Epithelial cell of umbilical artery (primary cell): ENCODE measurements around the gene ERAL1. TPM values are rescaled to one million over a fixed set of nuclear protein-coding genes. Genes with fewer than 3 reads are reported as not detected.

ENCODE experiments used
- total RNA-seq: library from RNA; depleted of rRNA; stranded (reverse); fragments of >200 nt; gene quantifications from 2 replicates; pipeline ENCODE4 v1.2.3, GENCODE V29; 2014

The ERAL1 gene
- 37.4 and 48.2 TPM in 2 replicates for total RNA-seq

DNA sequence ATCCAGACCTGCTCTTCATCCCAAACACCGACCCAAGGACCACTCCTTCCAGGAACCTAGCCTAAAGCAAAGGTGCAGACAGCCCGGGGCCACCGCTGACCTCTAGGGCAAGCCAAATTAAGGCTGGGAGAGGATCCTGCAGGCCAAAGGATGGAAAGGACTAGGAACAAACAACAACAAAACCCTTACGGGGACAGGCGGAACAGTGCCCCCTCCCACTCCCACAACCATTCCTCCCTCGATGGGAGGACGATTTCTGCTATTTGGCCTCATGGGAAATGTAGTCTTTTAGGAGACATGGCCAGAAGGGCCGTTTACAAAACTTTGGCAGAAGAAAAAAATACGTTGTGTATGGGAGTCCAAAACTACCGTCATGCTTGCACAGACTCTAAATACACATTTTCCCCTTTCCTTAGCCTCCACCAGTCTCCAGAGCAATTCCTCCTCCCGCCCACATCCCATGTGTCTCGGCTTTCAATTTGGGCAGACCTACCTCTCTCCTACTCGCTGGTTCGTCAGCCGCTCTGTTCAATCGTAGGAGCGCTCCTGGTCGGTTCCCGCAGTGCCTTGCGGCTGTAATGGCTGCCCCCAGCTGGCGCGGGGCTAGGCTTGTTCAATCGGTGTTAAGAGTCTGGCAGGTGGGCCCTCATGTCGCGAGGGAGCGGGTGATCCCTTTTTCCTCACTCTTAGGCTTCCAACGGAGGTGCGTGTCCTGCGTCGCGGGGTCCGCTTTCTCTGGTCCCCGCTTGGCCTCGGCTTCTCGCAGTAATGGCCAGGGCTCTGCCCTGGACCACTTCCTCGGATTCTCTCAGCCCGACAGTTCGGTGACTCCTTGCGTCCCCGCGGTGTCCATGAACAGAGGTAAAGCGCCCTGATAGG is at the start of gene ERAL1:
ERAL1 (plus strand) TSS at position 560 of the 879 bp plus-strand sequence; CDS start at position 579, 19 bp downstream.

DNA sequence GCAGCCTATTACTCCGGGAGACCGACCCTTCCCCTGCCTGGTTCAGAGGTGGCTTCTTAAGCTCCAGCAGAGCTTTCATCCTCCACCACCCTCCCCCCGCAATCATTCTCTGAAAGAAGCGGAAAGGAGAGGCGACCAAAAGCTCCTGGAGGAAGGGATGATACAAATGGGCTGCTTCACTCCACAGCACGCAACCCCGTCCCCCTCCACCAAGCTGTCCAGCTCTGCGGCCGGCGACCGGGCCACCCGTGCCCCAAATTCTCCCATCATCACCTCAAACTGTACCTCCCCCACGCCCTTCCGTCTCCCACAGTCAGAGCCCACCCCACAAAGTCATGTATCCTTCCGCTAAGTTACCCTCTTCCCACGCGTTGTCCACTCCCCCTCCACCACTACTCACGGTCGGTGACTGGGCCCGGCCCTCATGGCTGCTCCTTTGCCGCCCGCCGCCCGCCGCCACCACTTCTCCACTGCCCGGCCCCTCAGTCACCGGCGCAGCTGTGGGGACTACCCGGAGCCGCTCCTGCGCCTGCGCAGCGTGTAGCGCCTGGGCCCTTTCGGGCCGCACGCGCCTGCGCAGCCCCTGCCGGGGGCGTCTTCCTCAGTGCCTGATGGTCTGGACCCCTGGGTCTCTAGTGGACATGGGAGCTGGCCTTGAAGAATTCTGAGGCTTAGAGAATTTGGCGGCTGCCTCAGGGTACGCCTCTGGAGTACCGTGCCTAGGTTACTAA is 12.4 kb upstream of the ERAL1 start, which contains the start of gene FAM222B:
FAM222B (minus strand) TSS at position 509 of the 731 bp plus-strand sequence. CDS start 76,123 bp downstream, outside the sequence.

DNA sequence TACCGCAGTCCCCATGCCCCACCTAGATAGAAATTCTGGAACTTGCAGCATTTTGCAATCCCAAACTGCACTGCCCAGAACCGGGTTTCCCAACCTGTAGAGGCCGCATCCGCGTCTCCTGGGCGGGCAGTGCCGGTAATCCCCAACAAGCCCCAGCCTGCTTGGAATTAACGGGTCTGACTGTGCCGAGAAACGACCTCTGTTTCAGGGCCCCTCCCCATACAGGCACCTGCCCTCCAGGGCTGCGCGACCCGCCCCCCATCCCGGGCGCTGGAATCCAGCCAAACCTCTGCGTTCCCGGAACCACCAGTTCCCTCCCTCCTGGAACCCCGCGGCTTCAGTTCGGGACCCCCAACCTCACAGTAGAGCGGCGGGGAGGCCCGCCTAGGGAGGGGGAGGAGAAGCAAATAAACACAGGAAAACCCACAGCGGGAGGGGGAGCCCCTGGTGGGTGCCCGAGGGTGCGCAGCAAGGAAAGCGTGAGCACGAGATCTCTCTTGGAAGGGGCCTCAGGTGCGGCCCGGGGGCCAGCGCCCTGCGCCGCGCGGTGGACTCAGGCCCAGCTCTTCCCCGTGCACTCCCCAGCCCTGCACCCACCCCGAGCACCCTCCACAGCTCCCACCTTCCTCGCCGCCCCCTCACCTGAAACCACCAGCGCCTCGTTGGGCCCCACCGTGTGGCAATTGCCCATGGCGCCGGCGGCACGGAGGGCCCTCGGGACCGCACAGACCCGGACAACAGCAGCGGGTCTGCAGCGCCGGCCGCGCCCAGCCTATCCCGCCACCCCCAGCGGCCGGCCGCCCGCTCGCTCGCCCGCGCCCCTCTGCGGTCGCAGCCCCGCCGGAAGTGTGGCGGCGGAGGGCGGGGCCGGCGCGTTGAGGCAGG is 42.3 kb downstream of the ERAL1 start, which contains the start of gene FLOT2:
FLOT2 (minus strand) TSS at position 850 of the 885 bp plus-strand sequence; CDS start at position 691, 159 bp downstream.

DNA sequence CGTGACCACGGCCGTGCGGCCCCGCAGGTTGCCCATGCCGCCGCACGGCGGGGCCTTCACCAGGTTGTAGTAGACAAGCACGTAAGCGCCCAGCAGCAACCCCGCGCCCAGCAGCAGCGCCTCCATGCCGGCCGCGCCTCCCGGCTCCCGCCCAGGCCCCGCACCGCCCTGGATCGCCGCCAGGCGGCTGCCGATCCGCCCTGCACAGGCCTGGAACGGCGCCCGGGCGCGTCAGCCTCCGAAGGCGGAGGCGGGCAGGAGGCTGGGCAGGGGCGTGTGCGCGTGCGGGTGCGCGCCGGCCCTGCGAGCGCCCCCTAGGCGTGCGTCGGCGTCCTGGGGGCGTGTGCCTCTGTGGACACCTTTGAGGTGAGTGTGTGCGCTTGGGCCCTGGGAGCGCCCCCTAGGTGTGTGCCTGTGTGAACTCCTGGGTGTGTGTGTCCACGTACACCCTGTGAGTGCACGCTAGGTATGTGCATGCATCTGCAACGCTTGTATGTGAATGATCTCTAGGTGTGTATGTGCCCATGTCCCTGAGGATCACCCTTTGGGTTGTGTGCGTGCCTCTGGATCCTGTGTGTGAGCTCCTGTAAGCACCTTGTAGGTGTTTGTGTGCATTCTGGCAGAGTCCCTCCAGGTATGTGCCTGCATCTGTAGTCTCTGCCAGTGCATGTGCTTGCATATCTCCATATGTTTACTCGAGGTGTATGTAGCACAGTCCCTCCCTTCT is 48.2 kb downstream of the ERAL1 start, which contains the start of gene DHRS13:
DHRS13 (minus strand) TSS at position 261 of the 727 bp plus-strand sequence; CDS start at position 126, 135 bp downstream.

Other genes with a start within 250 kb of the ERAL1 start
- gene RSKR, start 240.8 kb upstream of the ERAL1 start, total RNA-seq = 2.6 and 4.9 TPM in 2 replicates
- gene BLTP2, start 209.9 kb upstream of the ERAL1 start, total RNA-seq = 156 and 164 TPM in 2 replicates
- gene SDF2, start 193.1 kb upstream of the ERAL1 start, total RNA-seq = 72.0 and 76.0 TPM in 2 replicates
- 26.3 and 31.3 TPM in 2 replicates for gene SUPT6H, start 192.8 kb upstream of the ERAL1 start, total RNA-seq
- 0.65 and 1.5 TPM in 2 replicates for gene PROCA1, start 143.1 kb upstream of the ERAL1 start, total RNA-seq
- 137 and 157 TPM in 2 replicates for gene RAB34, start 137.1 kb upstream of the ERAL1 start, total RNA-seq
- 376 and 820 TPM in 2 replicates for gene RPL23A, start 135.0 kb upstream of the ERAL1 start, total RNA-seq
- gene TLCD1, start 128.8 kb upstream of the ERAL1 start, total RNA-seq = 1.6 and 1.7 TPM in 2 replicates
- 1.6 and 2.0 TPM in 2 replicates for gene NEK8, start 126.2 kb upstream of the ERAL1 start, total RNA-seq
- 33.7 and 46.4 TPM in 2 replicates for gene TRAF4, start 111.0 kb upstream of the ERAL1 start, total RNA-seq
- gene FAM222B, start 12.2 kb upstream of the ERAL1 start, total RNA-seq = 2.7 and 4.2 TPM in 2 replicates
- 62.7 and 82.4 TPM in 2 replicates for gene FLOT2, start 42.7 kb downstream of the ERAL1 start, total RNA-seq
- gene DHRS13, start 48.1 kb downstream of the ERAL1 start, total RNA-seq = 6.5 and 14.0 TPM in 2 replicates
- gene PHF12, start 96.5 kb downstream of the ERAL1 start, total RNA-seq = 7.1 and 9.0 TPM in 2 replicates
- gene SEZ6, start 151.0 kb downstream of the ERAL1 start, total RNA-seq = not detected in 2 replicates
- gene PIPOX, start 188.1 kb downstream of the ERAL1 start, total RNA-seq = 2.6 and 3.5 TPM in 2 replicates